NB4 (cell line): ENCODE results near the gene FUCA1.

Experiments
- CTCF ChIP-seq: IDR thresholded peaks from one replicate; pipeline ENCODE4 v1.5.1; 2012; ENCODE audit warnings: low read depth, low read length
- POLR2A ChIP-seq: IDR thresholded peaks from 2 replicates; pipeline ENCODE4 v1.6.1; 2011; ENCODE audit warnings: mild to moderate bottlenecking; ENCODE audit not compliant: insufficient read length; ENCODE audit errors: extremely low read depth
- TF ChIP-seq, protein P1 (sequence below): IDR thresholded peaks from 2 replicates; pipeline ENCODE4 v1.6.1; 2011; ENCODE audit warnings: low read depth, low read length

GRCh38 chr1:23799570-23800399 is 68.3 kb downstream of the FUCA1 start:
- no peak for TF ChIP-seq POLR2A
- TF ChIP-seq, protein P1, sequence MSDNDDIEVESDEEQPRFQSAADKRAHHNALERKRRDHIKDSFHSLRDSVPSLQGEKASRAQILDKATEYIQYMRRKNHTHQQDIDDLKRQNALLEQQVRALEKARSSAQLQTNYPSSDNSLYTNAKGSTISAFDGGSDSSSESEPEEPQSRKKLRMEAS: peak; percentile 70
- no peak for TF ChIP-seq CTCF
